Natural killer cell (primary cell): Measurements from ENCODE around the gene SHB. TPM values are rescaled to one million over a fixed set of nuclear protein-coding genes. Genes with fewer than 3 reads are reported as not detected.

Experiments
- ATAC-seq, 3 donors: fragments of 150-1000 bp in 2 of 3; fragments of 200-7000 bp in 1 of 3; cut with Tn5 transposase; 1 replicate in 1 of 3; 2 replicates in 2 of 3; pipeline ENCODE4 v1.10.0; 2021; ENCODE audit warnings: mild to moderate bottlenecking in 2 of 3, moderate library complexity in 2 of 3
- DNase-seq, 2 donors: peaks; one replicate each; pipeline versions ENCODE4 v3.0.0 to v3.0.0-alpha.2; 2013 to 2021; ENCODE audit warnings: mixed read lengths in 1 of 2
- H3K27ac ChIP-seq: one replicate; pipeline ENCODE4 v1.5.1; 2013; ENCODE audit warnings: mild to moderate bottlenecking, low read length
- H3K27me3 ChIP-seq: one replicate; pipeline ENCODE4 v1.6.1; 2013; ENCODE audit warnings: low read length; ENCODE audit not compliant: control insufficient read depth, insufficient read depth
- H3K36me3 ChIP-seq: one replicate; pipeline ENCODE4 v1.6.1; 2013; ENCODE audit warnings: low read length; ENCODE audit not compliant: control insufficient read depth, insufficient read depth
- H3K4me1 ChIP-seq: one replicate; pipeline ENCODE4 v1.6.1; 2013; ENCODE audit warnings: low read length; ENCODE audit not compliant: control insufficient read depth, insufficient read depth
- H3K4me3 ChIP-seq: one replicate; pipeline ENCODE4 v1.5.1; 2013; ENCODE audit warnings: low read length
- H3K9me3 ChIP-seq: one replicate; pipeline ENCODE4 v1.6.1; 2013; ENCODE audit warnings: low read length; ENCODE audit not compliant: control insufficient read depth, insufficient read depth
- H3K27ac Mint-ChIP-seq, 2 donors: one replicate each; pipeline ENCODE4 v1.8.0; 2022; ENCODE audit warnings: mild to moderate bottlenecking in 2 of 2, mixed read lengths in 2 of 2, moderate library complexity in 1 of 2
- H3K27me3 Mint-ChIP-seq, 2 donors: one replicate each; pipeline ENCODE4 v1.8.0; 2022; ENCODE audit warnings: low read depth in 2 of 2, mixed read lengths in 2 of 2
- H3K36me3 Mint-ChIP-seq: one replicate; pipeline ENCODE4 v1.8.0; 2022; ENCODE audit warnings: mixed read lengths
- H3K4me1 Mint-ChIP-seq, 2 donors: one replicate each; pipeline ENCODE4 v1.8.0; 2022; ENCODE audit warnings: mixed read lengths in 2 of 2
- H3K4me3 Mint-ChIP-seq: one replicate; pipeline ENCODE4 v1.8.0; 2022; ENCODE audit warnings: mild to moderate bottlenecking, moderate library complexity, mixed read lengths
- H3K9me3 Mint-ChIP-seq, 2 donors: one replicate each; pipeline ENCODE4 v1.8.0; 2022; ENCODE audit warnings: mixed read lengths in 2 of 2
- WGBS: methylation state at CpG from one replicate; pipeline ENCODE4 v1.1.7; 2013; ENCODE audit warnings: missing lambda C conversion rate; ENCODE audit not compliant: insufficient coverage; 5-methylcytosine and 5-hydroxymethylcytosine counted together
- intact Hi-C: fragments of 100-400 bp; cut with micrococcal nuclease; formaldehyde crosslinking; loops from one replicate; pipeline ENCODE4 v1.14.2; 2022
- total RNA-seq, 4 donors: library from RNA; stranded (reverse); fragments of 120-200 nt in 1 of 4; gene quantifications; one replicate each; pipeline versions ENCODE4 v1.2.3 to v1.2.4, GENCODE V29; 2013 to 2022
- TF ChIP-seq, protein P1 (sequence below): fragments of 200-600 bp; IDR thresholded peaks from one replicate; pipeline ENCODE4 v1.8.0; 2022; ENCODE audit warnings: antibody characterized with exemption

Gene SHB
- total RNA-seq, 3 donors from 2014 or later (not counting 1 experiment from before 2014, with no cell fraction given), result 2.7 to 7.1 (median 2.9) TPM

DNA sequence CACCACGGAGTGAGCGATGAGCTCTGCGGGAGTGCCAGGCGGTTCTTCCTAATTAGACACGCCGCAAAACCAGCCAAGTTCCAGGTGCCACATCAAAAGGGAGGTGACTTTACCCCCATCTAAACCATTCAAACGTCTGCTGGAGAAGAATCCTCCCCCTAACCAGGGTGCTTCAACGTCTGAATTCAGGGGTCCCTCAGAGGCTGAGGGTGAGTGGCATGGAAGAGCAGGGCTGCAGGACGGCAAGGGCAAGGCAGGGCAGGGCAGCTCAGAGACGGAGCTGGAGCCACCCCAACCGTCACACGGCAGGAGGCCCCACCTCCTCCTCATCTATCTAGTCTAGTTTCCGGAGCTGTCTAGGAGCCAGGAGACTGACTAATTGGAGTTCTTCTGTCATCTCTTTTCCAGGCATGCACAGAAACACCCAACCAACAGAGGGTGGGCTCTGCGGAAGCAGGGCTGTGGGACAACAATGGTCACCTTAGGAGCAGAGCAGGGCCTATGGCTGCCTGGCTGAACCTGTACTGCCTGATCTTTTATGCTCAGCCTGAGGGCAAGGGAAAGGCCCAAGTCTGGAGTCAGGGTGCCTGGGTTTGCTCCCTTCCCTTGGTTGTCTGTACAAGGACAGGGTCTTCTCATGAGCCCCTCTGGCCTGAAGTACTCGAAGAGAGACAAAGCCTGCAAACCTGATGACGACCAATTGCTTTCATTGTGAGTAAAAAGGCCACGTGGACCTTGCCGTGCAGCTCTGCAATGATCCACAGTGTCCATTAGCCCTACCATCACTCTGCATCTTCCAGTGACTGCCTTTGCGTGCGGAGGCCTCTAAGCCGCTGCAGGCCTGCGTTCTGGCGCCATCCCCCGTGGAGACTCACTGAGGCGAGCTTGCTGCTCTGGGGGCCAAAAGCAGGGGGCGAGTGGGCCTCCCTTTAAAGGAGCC, 84.1 kb downstream of the SHB start:
- H3K27me3 ChIP-seq, result no peaks in the 10 kb centered on the region
- no peaks in the 10 kb centered on the region for H3K9me3 ChIP-seq
- no peak overlapping the region for H3K27ac ChIP-seq
- Mint-ChIP-seq H3K36me3 (no peaks in the 10 kb centered on the region), H3K27ac (no peak overlapping the region), H3K9me3 (no peaks in the 10 kb centered on the region), H3K27me3 (no peaks in the 10 kb centered on the region), H3K4me1 (peaks cover 0 to 4% of the 10 kb centered on the region in 2 donors), H3K4me3 (no peak overlapping the region)
- 80% methylated on average over 25 of the region's 26 CpGs for WGBS
- H3K4me1 ChIP-seq, result no peaks in the 10 kb centered on the region
- intact Hi-C loops, result no loop called here
- H3K36me3 ChIP-seq, result no peaks in the 10 kb centered on the region
- H3K4me3 ChIP-seq, result no peak overlapping the region
- no peak for ATAC-seq
- DNase-seq, result no peak
- TF ChIP-seq, protein P1, sequence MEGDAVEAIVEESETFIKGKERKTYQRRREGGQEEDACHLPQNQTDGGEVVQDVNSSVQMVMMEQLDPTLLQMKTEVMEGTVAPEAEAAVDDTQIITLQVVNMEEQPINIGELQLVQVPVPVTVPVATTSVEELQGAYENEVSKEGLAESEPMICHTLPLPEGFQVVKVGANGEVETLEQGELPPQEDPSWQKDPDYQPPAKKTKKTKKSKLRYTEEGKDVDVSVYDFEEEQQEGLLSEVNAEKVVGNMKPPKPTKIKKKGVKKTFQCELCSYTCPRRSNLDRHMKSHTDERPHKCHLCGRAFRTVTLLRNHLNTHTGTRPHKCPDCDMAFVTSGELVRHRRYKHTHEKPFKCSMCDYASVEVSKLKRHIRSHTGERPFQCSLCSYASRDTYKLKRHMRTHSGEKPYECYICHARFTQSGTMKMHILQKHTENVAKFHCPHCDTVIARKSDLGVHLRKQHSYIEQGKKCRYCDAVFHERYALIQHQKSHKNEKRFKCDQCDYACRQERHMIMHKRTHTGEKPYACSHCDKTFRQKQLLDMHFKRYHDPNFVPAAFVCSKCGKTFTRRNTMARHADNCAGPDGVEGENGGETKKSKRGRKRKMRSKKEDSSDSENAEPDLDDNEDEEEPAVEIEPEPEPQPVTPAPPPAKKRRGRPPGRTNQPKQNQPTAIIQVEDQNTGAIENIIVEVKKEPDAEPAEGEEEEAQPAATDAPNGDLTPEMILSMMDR, result no peak

DNA sequence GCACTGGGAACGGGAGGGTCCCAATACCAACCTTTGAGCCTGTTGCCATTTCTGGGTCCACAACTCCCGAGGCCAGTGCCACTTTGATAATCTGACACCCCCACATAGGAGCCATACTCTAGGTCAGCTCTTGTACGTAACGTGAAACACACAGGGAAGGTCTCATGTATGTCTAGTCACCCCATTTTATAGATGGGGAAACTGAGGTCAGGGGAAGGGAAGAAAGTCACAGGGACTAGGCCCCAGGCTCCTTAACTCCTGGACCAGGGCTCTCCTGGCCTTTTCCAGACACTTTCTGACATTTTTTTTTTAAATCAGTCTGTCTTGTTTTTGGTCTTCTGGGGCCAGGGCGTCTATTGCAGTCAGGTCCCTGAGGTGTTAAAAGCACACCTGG, 84.8 kb downstream of the SHB start:
- Histone ChIP-seq H3K27ac (no peak overlapping the region), H3K27me3 (no peaks in the 10 kb centered on the region), H3K9me3 (no peaks in the 10 kb centered on the region), H3K4me3 (no peak overlapping the region), H3K4me1 (no peaks in the 10 kb centered on the region), H3K36me3 (no peaks in the 10 kb centered on the region)
- H3K27me3 Mint-ChIP-seq, result peaks cover 0 to under 1% of the 10 kb centered on the region in 2 donors
- no peak overlapping the region for H3K27ac Mint-ChIP-seq
- intact Hi-C loops, result no loop called here
- ATAC-seq (no peak), DNase-seq (no peak)
- TF ChIP-seq, protein P1, result no peak
- H3K4me3 Mint-ChIP-seq, result no peak overlapping the region
- peaks cover 0 to 4% of the 10 kb centered on the region in 2 donors for H3K4me1 Mint-ChIP-seq
- WGBS, result 88% methylated on average over 4 of the region's 5 CpGs
- H3K36me3 Mint-ChIP-seq, result no peaks in the 10 kb centered on the region
- H3K9me3 Mint-ChIP-seq, result no peaks in the 10 kb centered on the region

DNA sequence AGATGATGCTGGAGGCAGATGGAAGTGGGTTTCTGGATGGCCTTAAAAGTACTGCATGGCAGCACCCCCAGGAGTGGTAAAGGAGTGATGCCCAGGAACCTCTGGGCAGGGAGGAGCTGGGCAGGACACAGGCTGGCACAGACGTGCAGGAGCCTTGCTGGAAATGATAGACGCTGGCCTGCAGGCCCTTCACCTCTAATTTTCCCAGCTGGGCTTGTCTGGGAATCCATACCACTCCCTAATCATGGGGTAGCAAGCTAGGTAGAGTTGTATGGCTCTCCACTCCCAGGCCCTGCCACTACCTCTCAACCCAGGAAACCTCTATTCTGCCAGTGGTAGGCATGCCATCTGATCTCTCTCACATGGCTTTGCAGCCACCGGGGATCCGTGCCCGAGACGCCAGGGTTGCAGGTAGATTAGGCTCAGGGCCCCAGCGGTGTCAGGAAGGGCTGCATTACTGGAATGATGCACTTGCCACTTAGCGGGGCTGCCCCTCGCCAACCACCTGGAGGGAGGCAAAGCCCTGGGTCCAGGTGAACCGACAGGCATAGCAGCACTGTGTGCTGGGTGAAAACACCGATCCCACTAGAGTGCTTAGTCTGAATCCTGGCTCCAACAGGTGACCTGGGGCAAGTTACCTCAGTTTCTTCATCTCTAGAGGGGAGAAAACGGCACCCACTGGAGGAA, 85.5 kb downstream of the SHB start:
- intact Hi-C loops, result no loop called here
- no peak overlapping the region for H3K27ac Mint-ChIP-seq
- Histone ChIP-seq H3K27ac (no peak overlapping the region), H3K4me1 (no peaks in the 10 kb centered on the region), H3K36me3 (no peaks in the 10 kb centered on the region), H3K4me3 (no peak overlapping the region), H3K27me3 (no peaks in the 10 kb centered on the region), H3K9me3 (no peaks in the 10 kb centered on the region)
- H3K36me3 Mint-ChIP-seq, result no peaks in the 10 kb centered on the region
- peaks cover 0 to 4% of the 10 kb centered on the region in 2 donors for H3K4me1 Mint-ChIP-seq
- no peaks in the 10 kb centered on the region for H3K9me3 Mint-ChIP-seq
- WGBS, result 88% methylated on average over 12 of the region's 12 CpGs
- H3K4me3 Mint-ChIP-seq, result no peak overlapping the region
- no peak for ATAC-seq
- peaks cover under 1 to 2% of the 10 kb centered on the region in 2 donors for H3K27me3 Mint-ChIP-seq
- TF ChIP-seq, protein P1, result no peak
- no peak for DNase-seq
